ENCODE results near the gene GRK5.

- TF ChIP-seq CTCF (IDR thresholded peaks at IDR 0.05) (no peak), POLR2A (IDR thresholded peaks at IDR 0.05) (no peak)
Measured at GRCh38 chr10:119342335-119342734, 135.0 kb downstream of the GRK5 start.
